GM23338 (cell line): ENCODE results near the gene KIF6. TPM values are rescaled to one million over a fixed set of nuclear protein-coding genes. Genes with fewer than 3 reads are reported as not detected.
A peak's percentile ranks its signal among the peaks of the same experiment; 100 is the strongest.

Experiments used
- ATAC-seq: fragments of 200-7000 bp; cut with Tn5 transposase; 3 replicates; pipeline ENCODE4 v1.9.1; 2020
- DNase-seq: peaks from one replicate; pipeline ENCODE4 v3.0.0-alpha.2; 2015; ENCODE audit warnings: low spot score
- H2AFZ ChIP-seq: fragments of 200-600 bp; sonication (generic); 2 replicates; pipeline ENCODE4 v1.8.0; 2016; ENCODE audit warnings: antibody characterized with exemption, mild to moderate bottlenecking, moderate library complexity
- H3F3A ChIP-seq: fragments of 200-600 bp; sonication (generic); replicated peaks from 2 replicates; pipeline ENCODE4 v1.8.0; 2017; ENCODE audit warnings: antibody characterized with exemption, mixed run types, low read depth
- H3K27ac ChIP-seq: fragments of 200-600 bp; sonication (generic); 2 replicates; pipeline ENCODE4 v1.6.1; 2016; ENCODE audit warnings: low read depth
- H3K27me3 ChIP-seq: fragments of 200-600 bp; sonication (generic); 2 replicates; pipeline ENCODE4 v1.8.0; 2016; ENCODE audit warnings: mild to moderate bottlenecking, mixed run types, moderate library complexity; ENCODE audit not compliant: insufficient read depth
- H3K36me3 ChIP-seq: fragments of 200-600 bp; sonication (generic); 2 replicates; pipeline ENCODE4 v1.8.0; 2016; ENCODE audit warnings: mild to moderate bottlenecking; ENCODE audit not compliant: insufficient read depth
- H3K4me1 ChIP-seq: fragments of 200-600 bp; sonication (generic); 2 replicates; pipeline ENCODE4 v1.8.0; 2016; ENCODE audit warnings: mild to moderate bottlenecking, moderate library complexity; ENCODE audit not compliant: insufficient read depth
- H3K4me2 ChIP-seq: fragments of 200-600 bp; sonication (generic); 2 replicates; pipeline ENCODE4 v1.7.1; 2017; ENCODE audit warnings: mixed run types
- H3K4me3 ChIP-seq: fragments of 200-600 bp; sonication (generic); 2 replicates; pipeline ENCODE4 v1.6.1; 2016; ENCODE audit warnings: mixed run types
- H3K79me2 ChIP-seq: fragments of 200-600 bp; sonication (generic); replicated peaks from 2 replicates; pipeline ENCODE4 v1.8.0; 2017; ENCODE audit warnings: mild to moderate bottlenecking; ENCODE audit not compliant: insufficient read depth
- H3K9me2 ChIP-seq: fragments of 200-600 bp; sonication (generic); 2 replicates; pipeline ENCODE4 v1.8.0; 2017; ENCODE audit not compliant: insufficient read depth
- H4K20me1 ChIP-seq: fragments of 200-600 bp; sonication (generic); replicated peaks from 2 replicates; pipeline ENCODE4 v1.8.0; 2017; ENCODE audit warnings: mild to moderate bottlenecking; ENCODE audit not compliant: insufficient read depth
- H3K27ac Mint-ChIP-seq: 2 replicates; pipeline ENCODE4 v1.8.0; 2020; ENCODE audit warnings: inconsistent platforms, mild to moderate bottlenecking, moderate library complexity, mixed read lengths
- H3K27me3 Mint-ChIP-seq: 3 replicates; pipeline ENCODE4 v1.8.0; 2022; ENCODE audit warnings: low read depth, mild to moderate bottlenecking, moderate library complexity, mixed read lengths, inconsistent platforms; ENCODE audit not compliant: insufficient read depth, poor library complexity
- H3K36me3 Mint-ChIP-seq: 3 replicates; pipeline ENCODE4 v1.8.0; 2021; ENCODE audit warnings: low read depth, mild to moderate bottlenecking, inconsistent platforms, moderate library complexity, mixed read lengths
- H3K4me1 Mint-ChIP-seq: 3 replicates; pipeline ENCODE4 v1.8.0; 2020; ENCODE audit warnings: mild to moderate bottlenecking, inconsistent platforms, mixed read lengths
- H3K4me3 Mint-ChIP-seq: 3 replicates; pipeline ENCODE4 v1.8.0; 2021; ENCODE audit warnings: moderate library complexity, mild to moderate bottlenecking, inconsistent platforms, mixed read lengths
- H3K9me3 Mint-ChIP-seq: 3 replicates; pipeline ENCODE4 v1.8.0; 2020; ENCODE audit warnings: moderate library complexity, mild to moderate bottlenecking, inconsistent platforms, mixed read lengths
- EZH2phosphoT487 ChIP-seq: fragments of 200-600 bp; sonication (generic); IDR thresholded peaks from one replicate; pipeline ENCODE4 v1.8.1; 2018; ENCODE audit warnings: antibody characterized with exemption; ENCODE audit not compliant: unreplicated experiment
- JUNB ChIP-seq: IDR thresholded peaks from one replicate; pipeline ENCODE4 v1.6.1; 2016; ENCODE audit warnings: antibody characterized with exemption; ENCODE audit not compliant: unreplicated experiment
- POLR2AphosphoS5 ChIP-seq: IDR thresholded peaks from 2 replicates; pipeline ENCODE4 v1.6.1; 2016; ENCODE audit warnings: antibody characterized with exemption, low read depth
- ZNF331 ChIP-seq: fragments of 250-450 bp; sonication (Bioruptor Pico); IDR thresholded peaks from 2 replicates; pipeline ENCODE4 v1.5.0; 2020; ENCODE audit warnings: low read depth, mild to moderate bottlenecking, moderate library complexity
- polyA plus RNA-seq: library from polyadenylated mRNA; unstranded; fragments of >200 nt; fragmentation: Nextera tagmentation; extraction: Ambion mirVana; gene quantifications from 2 replicates; pipeline ENCODE4 v1.2.1, GENCODE V29; 2016
- total RNA-seq: library from RNA; depleted of rRNA; stranded (reverse); fragments of >200 nt; shearing (Covaris generic); gene quantifications from 2 replicates; pipeline ENCODE4 v1.2.3, GENCODE V29; 2014
- TF ChIP-seq, protein P1 (sequence below): fragments of 250-450 bp; sonication (Bioruptor Pico); IDR thresholded peaks from 2 replicates; pipeline ENCODE4 v1.5.0; 2020; ENCODE audit warnings: mild to moderate bottlenecking, moderate library complexity
- TF ChIP-seq, protein P2 (sequence below), 2 experiments: fragments of 200-600 bp in 1 of 2; sonication (generic) in 1 of 2; conservative IDR thresholded peaks; 2 replicates each; pipeline versions ENCODE4 v1.5.1 to v1.6.1; 2016 to 2017; ENCODE audit warnings: antibody characterized with exemption in 2 of 2, low read depth in 2 of 2, mild to moderate bottlenecking in 2 of 2, moderate library complexity in 1 of 2

The KIF6 gene
- total and polyA plus RNA-seq, 2 experiments from 2014 or later: 0.87 to 1.7 TPM

DNA sequence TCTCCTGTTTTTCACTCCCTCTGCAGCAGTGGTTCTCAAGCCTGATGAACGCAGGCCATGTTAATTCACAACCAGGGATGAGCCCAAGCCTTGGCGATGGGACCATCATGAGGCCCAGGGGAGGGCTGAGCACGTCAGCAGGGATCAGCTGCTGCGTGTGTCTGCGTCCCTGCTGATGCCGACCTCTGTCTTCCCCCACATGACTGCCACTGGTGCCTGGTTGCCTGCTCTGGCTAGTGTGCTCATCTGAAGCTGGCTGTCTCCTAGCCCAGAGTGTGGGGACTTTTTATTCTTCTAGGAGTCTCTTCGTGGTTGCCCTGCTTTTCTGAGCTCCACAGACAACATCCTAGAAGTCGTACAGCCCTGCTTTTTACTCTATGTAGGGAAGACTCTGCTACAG, 361.9 kb downstream of the KIF6 start (continued):
- TF ChIP-seq, protein P1, sequence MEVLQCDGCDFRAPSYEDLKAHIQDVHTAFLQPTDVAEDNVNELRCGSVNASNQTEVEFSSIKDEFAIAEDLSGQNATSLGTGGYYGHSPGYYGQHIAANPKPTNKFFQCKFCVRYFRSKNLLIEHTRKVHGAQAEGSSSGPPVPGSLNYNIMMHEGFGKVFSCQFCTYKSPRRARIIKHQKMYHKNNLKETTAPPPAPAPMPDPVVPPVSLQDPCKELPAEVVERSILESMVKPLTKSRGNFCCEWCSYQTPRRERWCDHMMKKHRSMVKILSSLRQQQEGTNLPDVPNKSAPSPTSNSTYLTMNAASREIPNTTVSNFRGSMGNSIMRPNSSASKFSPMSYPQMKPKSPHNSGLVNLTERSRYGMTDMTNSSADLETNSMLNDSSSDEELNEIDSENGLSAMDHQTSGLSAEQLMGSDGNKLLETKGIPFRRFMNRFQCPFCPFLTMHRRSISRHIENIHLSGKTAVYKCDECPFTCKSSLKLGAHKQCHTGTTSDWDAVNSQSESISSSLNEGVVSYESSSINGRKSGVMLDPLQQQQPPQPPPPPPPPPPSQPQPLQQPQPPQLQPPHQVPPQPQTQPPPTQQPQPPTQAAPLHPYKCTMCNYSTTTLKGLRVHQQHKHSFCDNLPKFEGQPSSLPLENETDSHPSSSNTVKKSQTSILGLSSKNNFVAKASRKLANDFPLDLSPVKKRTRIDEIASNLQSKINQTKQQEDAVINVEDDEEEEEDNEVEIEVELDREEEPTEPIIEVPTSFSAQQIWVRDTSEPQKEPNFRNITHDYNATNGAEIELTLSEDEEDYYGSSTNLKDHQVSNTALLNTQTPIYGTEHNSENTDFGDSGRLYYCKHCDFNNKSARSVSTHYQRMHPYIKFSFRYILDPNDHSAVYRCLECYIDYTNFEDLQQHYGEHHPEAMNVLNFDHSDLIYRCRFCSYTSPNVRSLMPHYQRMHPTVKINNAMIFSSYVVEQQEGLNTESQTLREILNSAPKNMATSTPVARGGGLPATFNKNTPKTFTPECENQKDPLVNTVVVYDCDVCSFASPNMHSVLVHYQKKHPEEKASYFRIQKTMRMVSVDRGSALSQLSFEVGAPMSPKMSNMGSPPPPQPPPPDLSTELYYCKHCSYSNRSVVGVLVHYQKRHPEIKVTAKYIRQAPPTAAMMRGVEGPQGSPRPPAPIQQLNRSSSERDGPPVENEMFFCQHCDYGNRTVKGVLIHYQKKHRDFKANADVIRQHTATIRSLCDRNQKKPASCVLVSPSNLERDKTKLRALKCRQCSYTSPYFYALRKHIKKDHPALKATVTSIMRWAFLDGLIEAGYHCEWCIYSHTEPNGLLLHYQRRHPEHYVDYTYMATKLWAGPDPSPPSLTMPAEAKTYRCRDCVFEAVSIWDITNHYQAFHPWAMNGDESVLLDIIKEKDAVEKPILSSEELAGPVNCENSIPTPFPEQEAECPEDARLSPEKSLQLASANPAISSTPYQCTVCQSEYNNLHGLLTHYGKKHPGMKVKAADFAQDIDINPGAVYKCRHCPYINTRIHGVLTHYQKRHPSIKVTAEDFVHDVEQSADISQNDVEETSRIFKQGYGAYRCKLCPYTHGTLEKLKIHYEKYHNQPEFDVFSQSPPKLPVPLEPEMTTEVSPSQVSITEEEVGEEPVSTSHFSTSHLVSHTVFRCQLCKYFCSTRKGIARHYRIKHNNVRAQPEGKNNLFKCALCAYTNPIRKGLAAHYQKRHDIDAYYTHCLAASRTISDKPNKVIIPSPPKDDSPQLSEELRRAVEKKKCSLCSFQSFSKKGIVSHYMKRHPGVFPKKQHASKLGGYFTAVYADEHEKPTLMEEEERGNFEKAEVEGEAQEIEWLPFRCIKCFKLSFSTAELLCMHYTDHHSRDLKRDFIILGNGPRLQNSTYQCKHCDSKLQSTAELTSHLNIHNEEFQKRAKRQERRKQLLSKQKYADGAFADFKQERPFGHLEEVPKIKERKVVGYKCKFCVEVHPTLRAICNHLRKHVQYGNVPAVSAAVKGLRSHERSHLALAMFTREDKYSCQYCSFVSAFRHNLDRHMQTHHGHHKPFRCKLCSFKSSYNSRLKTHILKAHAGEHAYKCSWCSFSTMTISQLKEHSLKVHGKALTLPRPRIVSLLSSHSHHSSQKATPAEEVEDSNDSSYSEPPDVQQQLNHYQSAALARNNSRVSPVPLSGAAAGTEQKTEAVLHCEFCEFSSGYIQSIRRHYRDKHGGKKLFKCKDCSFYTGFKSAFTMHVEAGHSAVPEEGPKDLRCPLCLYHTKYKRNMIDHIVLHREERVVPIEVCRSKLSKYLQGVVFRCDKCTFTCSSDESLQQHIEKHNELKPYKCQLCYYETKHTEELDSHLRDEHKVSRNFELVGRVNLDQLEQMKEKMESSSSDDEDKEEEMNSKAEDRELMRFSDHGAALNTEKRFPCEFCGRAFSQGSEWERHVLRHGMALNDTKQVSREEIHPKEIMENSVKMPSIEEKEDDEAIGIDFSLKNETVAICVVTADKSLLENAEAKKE: no peak
- no peak for TF ChIP-seq ZNF331 (CRISPR knock-in tag)
- TF ChIP-seq POLR2AphosphoS5: no peak
- no peak for TF ChIP-seq EZH2phosphoT487

DNA sequence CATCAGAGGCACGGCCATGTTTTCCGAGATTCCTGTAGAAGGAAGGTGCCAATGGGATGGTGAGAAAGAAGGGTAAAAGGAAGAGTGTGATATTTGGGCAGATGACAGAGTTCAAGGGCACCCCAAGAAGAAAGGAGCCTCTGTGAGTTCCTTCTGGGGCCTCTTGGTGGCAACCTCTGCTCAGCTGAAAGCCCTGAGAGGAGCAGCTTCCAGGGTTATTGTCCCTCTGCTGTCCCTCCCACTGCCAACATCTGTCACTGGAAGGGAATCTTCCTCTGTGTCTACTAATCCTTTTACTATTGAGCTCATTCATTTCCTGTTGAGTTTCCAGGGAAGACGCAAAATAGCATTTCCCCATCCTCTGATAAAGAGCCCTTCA, 362.7 kb downstream of the KIF6 start:
- no peaks in the 10 kb centered on the region for H3K9me2 ChIP-seq
- H3K27ac Mint-ChIP-seq: no peak overlapping the region
- no peaks in the 10 kb centered on the region for H3K27me3 ChIP-seq
- H3K36me3 Mint-ChIP-seq: no peaks in the 10 kb centered on the region
- H3K4me3 Mint-ChIP-seq: no peak overlapping the region
- ATAC-seq (peak; percentile 62), DNase-seq (peak; percentile 48)
- H2AFZ ChIP-seq: peak overlapping the region; percentile 84; the same call in 1 of the 2 replicates
- H3K27ac ChIP-seq: no peak overlapping the region
- no peaks in the 10 kb centered on the region for H3K9me3 Mint-ChIP-seq
- no peaks in the 10 kb centered on the region for H3F3A ChIP-seq
- TF ChIP-seq, protein P2, sequence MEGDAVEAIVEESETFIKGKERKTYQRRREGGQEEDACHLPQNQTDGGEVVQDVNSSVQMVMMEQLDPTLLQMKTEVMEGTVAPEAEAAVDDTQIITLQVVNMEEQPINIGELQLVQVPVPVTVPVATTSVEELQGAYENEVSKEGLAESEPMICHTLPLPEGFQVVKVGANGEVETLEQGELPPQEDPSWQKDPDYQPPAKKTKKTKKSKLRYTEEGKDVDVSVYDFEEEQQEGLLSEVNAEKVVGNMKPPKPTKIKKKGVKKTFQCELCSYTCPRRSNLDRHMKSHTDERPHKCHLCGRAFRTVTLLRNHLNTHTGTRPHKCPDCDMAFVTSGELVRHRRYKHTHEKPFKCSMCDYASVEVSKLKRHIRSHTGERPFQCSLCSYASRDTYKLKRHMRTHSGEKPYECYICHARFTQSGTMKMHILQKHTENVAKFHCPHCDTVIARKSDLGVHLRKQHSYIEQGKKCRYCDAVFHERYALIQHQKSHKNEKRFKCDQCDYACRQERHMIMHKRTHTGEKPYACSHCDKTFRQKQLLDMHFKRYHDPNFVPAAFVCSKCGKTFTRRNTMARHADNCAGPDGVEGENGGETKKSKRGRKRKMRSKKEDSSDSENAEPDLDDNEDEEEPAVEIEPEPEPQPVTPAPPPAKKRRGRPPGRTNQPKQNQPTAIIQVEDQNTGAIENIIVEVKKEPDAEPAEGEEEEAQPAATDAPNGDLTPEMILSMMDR (conservative IDR thresholded peaks at IDR 0.05; ENCODE audit: low read depth in 2 of 2): peak; percentile 1 to 61; a peak in 2 of 4 replicates
- TF ChIP-seq JUNB: no peak
- H3K4me1 Mint-ChIP-seq: peaks cover 8% of the 10 kb centered on the region
- H4K20me1 ChIP-seq: no peaks in the 10 kb centered on the region
- H3K79me2 ChIP-seq: no peaks in the 10 kb centered on the region
- no peaks in the 10 kb centered on the region for H3K4me1 ChIP-seq
- H3K36me3 ChIP-seq: no peaks in the 10 kb centered on the region
- H3K4me2 ChIP-seq: no peak overlapping the region
- peaks cover 6% of the 10 kb centered on the region for H3K27me3 Mint-ChIP-seq
- no peak overlapping the region for H3K4me3 ChIP-seq
